K562 (cell line): Measurements from ENCODE around the gene NXPH4. TPM values are rescaled to one million over a fixed set of nuclear protein-coding genes. Genes with fewer than 3 reads are reported as not detected.

Source experiments
- ATAC-seq: fragments of 200-7000 bp; cut with Tn5 transposase; 3 replicates; pipeline ENCODE4 v1.9.1; 2020; ENCODE audit warnings: moderate library complexity
- BruUV-seq: library from RNA; stranded (reverse); fragments of 400-500 nt; replicated peaks from 2 replicates; lab custom pipeline; 2021; lab: Mats Ljungman, UMichigan
- CTCF ChIA-PET: fragments of 300-600 bp; formaldehyde crosslinking; extraction: SDS; loops from one replicate; lab custom pipeline; 2021; ENCODE audit warnings: low intra/inter-chr PET ratio; lab: Yijun Ruan, JAX
- POLR2A ChIA-PET: fragments of 300-600, 350-650 bp; sonication (Branson Sonifier 250); formaldehyde crosslinking; extraction: SDS; loops from one replicate; lab custom pipeline; 2021; ENCODE audit warnings: antibody characterized with exemption, inconsistent platforms; lab: Yijun Ruan, JAX
- DNase-seq, 4 experiments: peaks; one replicate each; pipeline versions ENCODE4 v3.0.0 to v3.0.0-alpha.2; 2011 to 2018; ENCODE audit warnings: low spot score in 3 of 4, mixed read lengths in 3 of 4; ENCODE audit errors: extremely low read depth in 1 of 4
- FAIRE-seq: peaks from 2 replicates; lab custom pipeline; 2011; peaks lifted over from hg19 to GRCh38; lab: Jason Lieb, UNC
- H2AFZ ChIP-seq: 2 replicates; pipeline ENCODE4 v1.6.0; 2011; ENCODE audit warnings: low read depth, low read length, control low read depth, inconsistent platforms
- H3K27ac ChIP-seq: fragments of 200-600 bp; 3 replicates; pipeline ENCODE4 v1.8.0; 2011; ENCODE audit warnings: low read depth, mild to moderate bottlenecking, control low read depth, inconsistent platforms, low read length, moderate library complexity, mixed read lengths; ENCODE audit errors: extremely low read depth
- H3K27me3 ChIP-seq, 2 experiments: fragments of 300-600 bp in 1 of 2; 2 replicates in 1 of 2; 3 replicates in 1 of 2; pipeline versions ENCODE4 v1.6.0 to v1.8.0; 2011; ENCODE audit warnings: inconsistent platforms in 2 of 2, low read length in 2 of 2, mild to moderate bottlenecking in 1 of 2, mixed read lengths in 1 of 2, moderate library complexity in 1 of 2; ENCODE audit not compliant: control insufficient read depth in 2 of 2, insufficient read depth in 2 of 2
- H3K36me3 ChIP-seq: fragments of 300-600 bp; 3 replicates; pipeline ENCODE4 v1.8.0; 2011; ENCODE audit warnings: mild to moderate bottlenecking, low read length, inconsistent platforms; ENCODE audit not compliant: control insufficient read depth, insufficient read depth
- H3K4me1 ChIP-seq, 2 experiments: fragments of 200-600 bp in 1 of 2; replicated peaks in 1 of 2; 2 replicates in 1 of 2; 3 replicates in 1 of 2; pipeline versions ENCODE4 v1.5.1 to v1.8.0; 2011; ENCODE audit warnings: inconsistent platforms in 2 of 2, low read length in 2 of 2, mild to moderate bottlenecking in 1 of 2, mixed read lengths in 1 of 2, moderate library complexity in 1 of 2; ENCODE audit not compliant: control insufficient read depth in 2 of 2, insufficient read depth in 2 of 2
- H3K4me2 ChIP-seq: 2 replicates; pipeline ENCODE4 v1.6.1; 2011; ENCODE audit warnings: low read length, control low read depth, inconsistent platforms, mixed read lengths; ENCODE audit not compliant: insufficient read depth
- H3K4me3 ChIP-seq: fragments of 200-600 bp; sonication (generic), shearing (Covaris generic); 2 replicates; pipeline ENCODE4 v1.5.1; 2016; ENCODE audit warnings: control low read depth, inconsistent platforms
- H3K79me2 ChIP-seq: fragments of 200-600 bp; 3 replicates; pipeline ENCODE4 v1.8.0; 2011; ENCODE audit warnings: low read length, inconsistent platforms; ENCODE audit not compliant: control insufficient read depth, insufficient read depth
- H3K9ac ChIP-seq, 2 experiments: 2 replicates each; pipeline versions ENCODE4 v1.6.0 to v1.6.1; 2011; ENCODE audit warnings: low read depth in 2 of 2, low read length in 2 of 2, control low read depth in 1 of 2, inconsistent platforms in 1 of 2, mild to moderate bottlenecking in 1 of 2, mixed read lengths in 1 of 2; ENCODE audit not compliant: insufficient read depth in 1 of 2
- H3K9me1 ChIP-seq: one replicate; pipeline ENCODE4 v1.6.0; 2011; ENCODE audit warnings: inconsistent platforms, mild to moderate bottlenecking, low read length, moderate library complexity; ENCODE audit not compliant: control insufficient read depth, insufficient read depth
- H3K9me3 ChIP-seq: replicated peaks from 2 replicates; pipeline ENCODE4 v1.5.1; 2011; ENCODE audit warnings: low read depth, low read length, inconsistent platforms; ENCODE audit not compliant: control insufficient read depth, insufficient read depth
- H4K20me1 ChIP-seq: replicated peaks from 2 replicates; pipeline ENCODE4 v1.6.1; 2011; ENCODE audit warnings: low read length, inconsistent platforms, mixed read lengths; ENCODE audit not compliant: control insufficient read depth, insufficient read depth
- FOXA3 ChIP-seq, 2 experiments: fragments of 450-650 bp in 1 of 2; sonication (generic) in 1 of 2; formaldehyde crosslinking; IDR thresholded peaks in 1 of 2; conservative IDR thresholded peaks in 1 of 2; 2 replicates each; pipeline versions ENCODE4 v1.4.0 to v1.8.0; 2020 to 2022; ENCODE audit warnings: mild to moderate bottlenecking in 2 of 2, missing genetic modification reagents in 1 of 2
- FOXP1 ChIP-seq: sonication (generic); formaldehyde crosslinking; IDR thresholded peaks from 2 replicates; pipeline ENCODE4 v1.8.0; 2022; ENCODE audit warnings: mild to moderate bottlenecking, missing genetic modification reagents
- HDAC6 ChIP-seq: IDR thresholded peaks from 2 replicates; pipeline ENCODE4 v1.6.1; 2012; ENCODE audit warnings: low read depth, mild to moderate bottlenecking, control low read depth, inconsistent platforms, low read length, moderate library complexity
- MXD1 ChIP-seq: fragments of 250-450 bp; sonication (Bioruptor Pico); IDR thresholded peaks from 2 replicates; pipeline ENCODE4 v1.8.0; 2021; ENCODE audit warnings: borderline replicate concordance, mild to moderate bottlenecking, moderate library complexity; ENCODE audit not compliant: poor library complexity, severe bottlenecking
- NR2C1 ChIP-seq, 2 experiments: fragments of 450-650 bp; IDR thresholded peaks; 2 replicates each; pipeline ENCODE4 v1.6.1; 2017; ENCODE audit warnings: mild to moderate bottlenecking in 2 of 2, antibody characterized with exemption in 1 of 2, inconsistent platforms in 1 of 2, missing compliant biosample characterization in 1 of 2, missing genetic modification characterization in 1 of 2
- POU5F1 ChIP-seq: fragments of 150-350 bp; IDR thresholded peaks from 2 replicates; pipeline ENCODE4 v1.6.1; 2014; ENCODE audit warnings: borderline replicate concordance, low read length, low read depth, mild to moderate bottlenecking; ENCODE audit not compliant: partially characterized antibody
- ZBTB9 ChIP-seq: fragments of 450-650 bp; formaldehyde crosslinking; IDR thresholded peaks from 2 replicates; pipeline ENCODE4 v1.4.0; 2020; ENCODE audit warnings: mild to moderate bottlenecking, moderate library complexity
- ZNF232 ChIP-seq: sonication (generic); formaldehyde crosslinking; IDR thresholded peaks from 2 replicates; pipeline ENCODE4 v1.8.0; 2022; ENCODE audit warnings: mild to moderate bottlenecking, missing genetic modification reagents
- ZNF766 ChIP-seq: fragments of 200-800 bp; sonication (Bioruptor generic); conservative IDR thresholded peaks from 2 replicates; pipeline ENCODE4 v1.6.1; 2016; ENCODE audit warnings: missing genetic modification characterization, missing compliant biosample characterization
- WGBS: fragments of 100-300 bp; shearing (Covaris generic); methylation state at CpG from one replicate; pipeline ENCODE4 v1.1.6; 2016; ENCODE audit warnings: low coverage, mixed read lengths; ENCODE audit not compliant: insufficient coverage; ENCODE audit errors: missing lambda C conversion rate; 5-methylcytosine and 5-hydroxymethylcytosine counted together
- in situ Hi-C: fragments of 300-500 bp; cut with MboI; formaldehyde crosslinking; loops from 4 replicates; pipeline ENCODE4 v1.15.0; 2018; ENCODE audit warnings: inconsistent platforms, mixed read lengths
- intact Hi-C: fragments of 100-400 bp; cut with micrococcal nuclease; formaldehyde crosslinking; loops from 2 replicates; pipeline ENCODE4 v1.14.2; 2022
- polyA plus RNA-seq, 8 experiments: library from polyadenylated mRNA; depleted of rRNA in 4 of 8; stranded (reverse) in 5 of 8; unstranded in 3 of 8; fragments of >200 nt; fragmentation: Nextera tagmentation in 2 of 8; fragmentation: Illumina TruSeq in 1 of 8; extraction: Ambion mirVana in 2 of 8; extraction: Trizol in 1 of 8; gene quantifications; 2 replicates each; pipeline versions ENCODE4 v1.2.1 to v1.2.3, GENCODE V29; 2011 to 2014; ENCODE audit warnings: inconsistent platforms in 1 of 8, missing spikeins in 1 of 8
- total RNA-seq, 7 experiments: library from RNA; depleted of rRNA in 6 of 7; stranded (reverse); fragments of >200 nt in 6 of 7; fragmentation: Illumina TruSeq in 2 of 7; extraction: Trizol in 2 of 7; gene quantifications; 2 replicates each; pipeline versions ENCODE4 v1.2.1 to v1.2.3, GENCODE V29; 2011 to 2021; ENCODE audit warnings: low replicate concordance in 1 of 7
- TF ChIP-seq, protein P1 (sequence below): sonication (generic); formaldehyde crosslinking; IDR thresholded peaks from 2 replicates; pipeline ENCODE4 v1.8.1; 2023; ENCODE audit warnings: mild to moderate bottlenecking, missing genetic modification reagents
- TF ChIP-seq, protein P2 (sequence below): fragments of 250-450 bp; sonication (Bioruptor Pico); IDR thresholded peaks from 2 replicates; pipeline ENCODE4 v1.8.0; 2021; ENCODE audit warnings: moderate library complexity, mild to moderate bottlenecking, inconsistent platforms
- TF ChIP-seq, protein P3 (sequence below): fragments of 200-800 bp; sonication (Bioruptor generic); IDR thresholded peaks from 2 replicates; pipeline ENCODE4 v1.6.1; 2017; ENCODE audit warnings: missing genetic modification characterization, missing compliant biosample characterization

Gene NXPH4
- total and polyA plus RNA-seq, 9 of the 15 experiments (the other 6 are each of a cell fraction or from before 2014, with no cell fraction given): 0.49 to 2.7 (median 1.1) TPM; not detected in 4

DNA sequence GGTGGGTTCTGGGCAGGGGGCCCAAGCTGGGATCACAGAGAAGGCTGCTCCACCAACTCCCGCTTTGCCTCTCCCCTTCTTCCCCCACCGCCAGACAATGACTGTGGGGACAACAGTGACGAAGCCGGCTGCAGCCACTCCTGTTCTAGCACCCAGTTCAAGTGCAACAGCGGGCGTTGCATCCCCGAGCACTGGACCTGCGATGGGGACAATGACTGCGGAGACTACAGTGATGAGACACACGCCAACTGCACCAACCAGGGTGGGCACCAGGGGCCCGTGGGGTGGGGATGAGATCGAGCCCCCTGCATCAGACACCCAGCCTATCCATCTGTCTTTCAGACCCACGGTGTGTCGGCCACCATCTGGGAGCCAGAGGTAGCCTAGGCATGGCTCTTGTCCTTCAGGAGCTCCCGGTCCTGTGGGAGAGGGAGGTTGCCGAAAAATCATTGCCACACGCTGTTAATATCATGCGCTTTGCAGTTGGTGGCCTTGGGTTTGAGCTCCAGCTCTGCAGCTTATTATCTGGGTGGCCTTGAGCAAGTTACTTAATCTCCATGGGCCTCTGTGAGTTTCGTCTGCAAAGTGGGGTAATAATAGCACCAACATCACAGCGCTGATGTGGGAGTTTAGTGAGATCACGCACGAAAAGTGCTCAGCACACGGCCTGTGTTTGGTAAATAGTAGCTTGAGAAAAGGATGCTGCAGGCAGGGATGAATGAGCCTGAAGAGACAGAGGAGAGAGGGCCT is 47.4 kb upstream of the NXPH4 start:
- H2AFZ ChIP-seq: no peak overlapping the region
- no peak overlapping the region for H3K27ac ChIP-seq
- intact Hi-C loops: no loop called here
- DNase-seq (no peak), FAIRE-seq (no peak), ATAC-seq (no peak)
- no peaks in the 10 kb centered on the region for H3K79me2 ChIP-seq
- ChIA-PET POLR2A (interaction anchor here (0.7 kb wide), 1 partner anchor 85 kb away, joined by 3 read pairs; no protein-coding TSS in a partner anchor), CTCF (no interaction called here)
- peaks cover 3 to 64% of the 10 kb centered on the region in 2 experiments; a peak in 3 of 5 replicates for H3K27me3 ChIP-seq
- no peak overlapping the region for H3K4me2 ChIP-seq
- peaks cover 10% of the 10 kb centered on the region; the same call in 1 of the 2 replicates for H4K20me1 ChIP-seq
- no peaks in the 10 kb centered on the region for H3K9me1 ChIP-seq
- in situ Hi-C loops: no loop called here
- no peak overlapping the region for H3K9ac ChIP-seq
- no TSS peak for BruUV-seq
- WGBS: 31% methylated on average over 13 of the region's 23 CpGs
- H3K4me1 ChIP-seq: peaks cover 0 to 29% of the 10 kb centered on the region in 2 experiments; a peak in 2 of 5 replicates
- no peak overlapping the region for H3K4me3 ChIP-seq
- no peaks in the 10 kb centered on the region for H3K36me3 ChIP-seq
- no peaks in the 10 kb centered on the region for H3K9me3 ChIP-seq
- TF ChIP-seq MXD1 (no peak), POU5F1 (no peak), ZBTB9 (CRISPR knock-in tag) (no peak), FOXA3 (CRISPR knock-in tag; conservative IDR thresholded peaks at IDR 0.05 in 1 of 2, IDR thresholded peaks at IDR 0.05 in 1 of 2) (no peak), NR2C1 (IDR thresholded peaks at IDR 0.05) (no peak), NR2C1 (tag; IDR thresholded peaks at IDR 0.05) (no peak), HDAC6 (no peak), FOXP1 (no peak), ZNF232 (CRISPR knock-in tag) (no peak), ZNF766 (CRISPR knock-in tag) (no peak)
- TF ChIP-seq, protein P1, sequence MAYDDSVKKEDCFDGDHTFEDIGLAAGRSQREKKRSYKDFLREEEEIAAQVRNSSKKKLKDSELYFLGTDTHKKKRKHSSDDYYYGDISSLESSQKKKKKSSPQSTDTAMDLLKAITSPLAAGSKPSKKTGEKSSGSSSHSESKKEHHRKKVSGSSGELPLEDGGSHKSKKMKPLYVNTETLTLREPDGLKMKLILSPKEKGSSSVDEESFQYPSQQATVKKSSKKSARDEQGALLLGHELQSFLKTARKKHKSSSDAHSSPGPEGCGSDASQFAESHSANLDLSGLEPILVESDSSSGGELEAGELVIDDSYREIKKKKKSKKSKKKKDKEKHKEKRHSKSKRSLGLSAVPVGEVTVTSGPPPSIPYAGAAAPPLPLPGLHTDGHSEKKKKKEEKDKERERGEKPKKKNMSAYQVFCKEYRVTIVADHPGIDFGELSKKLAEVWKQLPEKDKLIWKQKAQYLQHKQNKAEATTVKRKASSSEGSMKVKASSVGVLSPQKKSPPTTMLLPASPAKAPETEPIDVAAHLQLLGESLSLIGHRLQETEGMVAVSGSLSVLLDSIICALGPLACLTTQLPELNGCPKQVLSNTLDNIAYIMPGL (CRISPR knock-in tag): no peak
- TF ChIP-seq, protein P2, sequence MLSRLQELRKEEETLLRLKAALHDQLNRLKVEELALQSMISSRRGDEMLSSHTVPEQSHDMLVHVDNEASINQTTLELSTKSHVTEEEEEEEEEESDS (CRISPR knock-in tag): no peak
- TF ChIP-seq, protein P3, sequence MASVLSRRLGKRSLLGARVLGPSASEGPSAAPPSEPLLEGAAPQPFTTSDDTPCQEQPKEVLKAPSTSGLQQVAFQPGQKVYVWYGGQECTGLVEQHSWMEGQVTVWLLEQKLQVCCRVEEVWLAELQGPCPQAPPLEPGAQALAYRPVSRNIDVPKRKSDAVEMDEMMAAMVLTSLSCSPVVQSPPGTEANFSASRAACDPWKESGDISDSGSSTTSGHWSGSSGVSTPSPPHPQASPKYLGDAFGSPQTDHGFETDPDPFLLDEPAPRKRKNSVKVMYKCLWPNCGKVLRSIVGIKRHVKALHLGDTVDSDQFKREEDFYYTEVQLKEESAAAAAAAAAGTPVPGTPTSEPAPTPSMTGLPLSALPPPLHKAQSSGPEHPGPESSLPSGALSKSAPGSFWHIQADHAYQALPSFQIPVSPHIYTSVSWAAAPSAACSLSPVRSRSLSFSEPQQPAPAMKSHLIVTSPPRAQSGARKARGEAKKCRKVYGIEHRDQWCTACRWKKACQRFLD (CRISPR knock-in tag): no peak
